ENCODE results near the gene TRIM8.

GRCh38 chr10:102641402-102641801, 2.9 kb upstream of the TRIM8 start:
- TF ChIP-seq CTCF (IDR thresholded peaks at IDR 0.05; ENCODE audit: insufficient read depth, low read length): no peak
- no peak for TF ChIP-seq POLR2AphosphoS5 (IDR thresholded peaks at IDR 0.05; ENCODE audit: low read depth)

Data from HL-60 (cell line).